ENCODE measurements around the gene KASH5. TPM values are rescaled to one million over a fixed set of nuclear protein-coding genes. Genes with fewer than 3 reads are reported as not detected.

Gene KASH5
- polyA plus RNA-seq, 1 experiment = not detected

DNA sequence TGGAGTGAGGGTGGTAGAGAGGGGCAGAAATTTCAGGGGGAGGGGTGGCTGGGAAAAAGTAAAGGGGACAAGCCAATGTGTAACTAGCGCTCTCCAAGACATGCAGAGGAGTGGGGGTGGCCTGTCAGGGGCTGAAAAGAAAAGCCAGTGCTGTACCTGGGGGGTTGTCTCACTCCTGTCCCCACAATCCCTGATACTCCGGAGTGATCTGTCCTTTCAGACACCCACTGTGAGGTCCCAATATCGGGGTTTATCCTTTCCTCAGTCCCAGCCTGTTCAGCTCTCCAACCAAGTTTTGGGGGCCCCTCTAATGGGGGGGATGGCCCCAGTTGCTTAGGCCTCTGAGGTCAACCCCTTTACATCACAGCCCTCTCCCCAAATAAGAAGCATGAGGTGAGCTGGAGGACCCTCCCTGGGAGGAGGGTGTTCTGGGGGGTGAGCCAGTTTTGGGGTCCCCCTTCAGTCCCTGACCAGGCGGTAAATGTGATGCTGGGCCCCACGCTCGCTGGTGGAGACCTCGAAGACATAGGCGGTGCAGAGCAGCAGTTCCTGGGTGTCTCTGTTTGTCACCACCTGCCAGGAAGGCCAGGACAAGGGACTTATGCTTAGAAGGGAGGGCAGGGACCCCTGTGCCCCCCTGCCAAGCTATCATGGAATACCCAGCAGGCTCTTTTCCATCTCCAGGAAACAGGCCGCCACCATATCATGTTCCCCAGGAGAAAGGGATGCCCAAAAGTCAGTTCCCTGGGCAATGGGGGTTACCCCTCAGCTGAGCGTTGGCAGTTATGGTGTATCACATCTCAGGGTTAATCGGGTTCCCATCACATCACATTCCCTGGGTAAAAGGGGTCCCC, 47.0 kb upstream of the KASH5 start:
- DNase-seq (ENCODE audit: low read depth) = no peak
- Histone ChIP-seq H3K4me3 (ENCODE audit: low read depth, low read length) (no peak overlapping the region), H3K36me3 (ENCODE audit: control insufficient read depth, insufficient read depth, low read length) (peaks cover 14% of the 10 kb centered on the region), H3K27me3 (ENCODE audit: control insufficient read depth, insufficient read depth, low read length) (no peaks in the 10 kb centered on the region)
- ChIA-PET CTCF (interaction anchor here (1.2 to 1.3 kb wide), 2 partner anchors 40 kb away, joined by 4 to 6 read pairs; no protein-coding TSS in a partner anchor), POLR2A (no interaction called here)
- TF ChIP-seq, protein P1, sequence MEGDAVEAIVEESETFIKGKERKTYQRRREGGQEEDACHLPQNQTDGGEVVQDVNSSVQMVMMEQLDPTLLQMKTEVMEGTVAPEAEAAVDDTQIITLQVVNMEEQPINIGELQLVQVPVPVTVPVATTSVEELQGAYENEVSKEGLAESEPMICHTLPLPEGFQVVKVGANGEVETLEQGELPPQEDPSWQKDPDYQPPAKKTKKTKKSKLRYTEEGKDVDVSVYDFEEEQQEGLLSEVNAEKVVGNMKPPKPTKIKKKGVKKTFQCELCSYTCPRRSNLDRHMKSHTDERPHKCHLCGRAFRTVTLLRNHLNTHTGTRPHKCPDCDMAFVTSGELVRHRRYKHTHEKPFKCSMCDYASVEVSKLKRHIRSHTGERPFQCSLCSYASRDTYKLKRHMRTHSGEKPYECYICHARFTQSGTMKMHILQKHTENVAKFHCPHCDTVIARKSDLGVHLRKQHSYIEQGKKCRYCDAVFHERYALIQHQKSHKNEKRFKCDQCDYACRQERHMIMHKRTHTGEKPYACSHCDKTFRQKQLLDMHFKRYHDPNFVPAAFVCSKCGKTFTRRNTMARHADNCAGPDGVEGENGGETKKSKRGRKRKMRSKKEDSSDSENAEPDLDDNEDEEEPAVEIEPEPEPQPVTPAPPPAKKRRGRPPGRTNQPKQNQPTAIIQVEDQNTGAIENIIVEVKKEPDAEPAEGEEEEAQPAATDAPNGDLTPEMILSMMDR (IDR thresholded peaks at IDR 0.05; ENCODE audit: insufficient read depth, low read depth, low read length) = no peak

DNA sequence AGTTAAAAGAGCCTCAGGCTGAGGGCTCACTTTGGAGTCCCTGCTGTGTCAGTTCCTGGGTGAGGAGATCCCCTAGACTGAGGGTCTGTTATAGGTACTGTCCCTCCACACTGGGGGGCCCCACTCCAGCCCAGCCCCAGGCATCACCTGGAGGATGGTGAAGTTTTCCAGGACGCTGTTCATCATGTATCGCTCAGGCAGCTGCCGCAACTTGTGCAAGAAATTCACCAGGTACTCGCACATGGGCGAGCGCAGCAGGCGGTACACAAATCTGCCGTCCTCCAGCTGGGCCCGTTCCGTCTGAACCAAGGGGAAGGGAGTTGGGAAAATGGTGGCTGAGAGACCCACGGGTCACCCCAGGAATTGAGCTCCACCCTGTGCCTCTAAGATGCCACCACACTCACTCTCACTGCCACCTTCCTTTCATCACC, 45.7 kb upstream of the KASH5 start:
- POLR2A ChIA-PET = no interaction called here
- CTCF ChIA-PET = interaction anchor here (1.2 kb wide), 1 partner anchor 41 kb away, joined by 6 read pairs; no protein-coding TSS in a partner anchor
- H3K36me3 ChIP-seq (ENCODE audit: control insufficient read depth, insufficient read depth, low read length) = peaks cover 21% of the 10 kb centered on the region

DNA sequence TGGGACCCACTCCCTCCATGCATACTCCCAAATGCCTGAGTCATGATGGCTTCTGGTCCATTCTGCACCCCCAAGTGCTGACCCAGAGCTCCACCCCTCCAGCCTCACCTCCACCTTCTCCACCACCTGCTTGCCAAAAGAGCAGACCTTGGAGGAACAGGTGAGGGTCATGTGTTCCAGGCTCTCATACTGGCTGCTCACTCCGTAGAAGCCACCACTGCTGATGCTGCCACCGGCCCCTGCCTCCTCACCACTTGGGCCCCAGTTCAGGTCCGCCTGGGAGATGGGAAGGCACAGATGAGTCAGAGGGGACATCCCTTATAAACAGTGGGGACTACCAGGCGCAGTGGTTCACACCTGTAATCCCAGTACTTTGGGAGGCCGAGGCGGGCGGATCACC, 44.9 kb upstream of the KASH5 start:
- Histone ChIP-seq H3K27me3 (ENCODE audit: control insufficient read depth, insufficient read depth, low read length) (no peaks in the 10 kb centered on the region), H3K36me3 (ENCODE audit: control insufficient read depth, insufficient read depth, low read length) (peaks cover 25% of the 10 kb centered on the region), H3K4me3 (ENCODE audit: low read depth, low read length) (no peak overlapping the region)
- ChIA-PET CTCF (no interaction called here), POLR2A (interaction anchor here (0.6 kb wide), 1 partner anchor 19 kb away, joined by 5 read pairs; no protein-coding TSS in a partner anchor)
- TF ChIP-seq, protein P1 (IDR thresholded peaks at IDR 0.05; ENCODE audit: insufficient read depth, low read depth, low read length) = no peak
- no peak for DNase-seq (ENCODE audit: low read depth)

More for the DNA sequence above, 45.7 kb upstream of the KASH5 start:
- Histone ChIP-seq H3K4me3 (ENCODE audit: low read depth, low read length) (no peak overlapping the region), H3K27me3 (ENCODE audit: control insufficient read depth, insufficient read depth, low read length) (no peaks in the 10 kb centered on the region)
- DNase-seq (ENCODE audit: low read depth) = no peak
- TF ChIP-seq, protein P1 (IDR thresholded peaks at IDR 0.05; ENCODE audit: insufficient read depth, low read depth, low read length) = no peak

DNA sequence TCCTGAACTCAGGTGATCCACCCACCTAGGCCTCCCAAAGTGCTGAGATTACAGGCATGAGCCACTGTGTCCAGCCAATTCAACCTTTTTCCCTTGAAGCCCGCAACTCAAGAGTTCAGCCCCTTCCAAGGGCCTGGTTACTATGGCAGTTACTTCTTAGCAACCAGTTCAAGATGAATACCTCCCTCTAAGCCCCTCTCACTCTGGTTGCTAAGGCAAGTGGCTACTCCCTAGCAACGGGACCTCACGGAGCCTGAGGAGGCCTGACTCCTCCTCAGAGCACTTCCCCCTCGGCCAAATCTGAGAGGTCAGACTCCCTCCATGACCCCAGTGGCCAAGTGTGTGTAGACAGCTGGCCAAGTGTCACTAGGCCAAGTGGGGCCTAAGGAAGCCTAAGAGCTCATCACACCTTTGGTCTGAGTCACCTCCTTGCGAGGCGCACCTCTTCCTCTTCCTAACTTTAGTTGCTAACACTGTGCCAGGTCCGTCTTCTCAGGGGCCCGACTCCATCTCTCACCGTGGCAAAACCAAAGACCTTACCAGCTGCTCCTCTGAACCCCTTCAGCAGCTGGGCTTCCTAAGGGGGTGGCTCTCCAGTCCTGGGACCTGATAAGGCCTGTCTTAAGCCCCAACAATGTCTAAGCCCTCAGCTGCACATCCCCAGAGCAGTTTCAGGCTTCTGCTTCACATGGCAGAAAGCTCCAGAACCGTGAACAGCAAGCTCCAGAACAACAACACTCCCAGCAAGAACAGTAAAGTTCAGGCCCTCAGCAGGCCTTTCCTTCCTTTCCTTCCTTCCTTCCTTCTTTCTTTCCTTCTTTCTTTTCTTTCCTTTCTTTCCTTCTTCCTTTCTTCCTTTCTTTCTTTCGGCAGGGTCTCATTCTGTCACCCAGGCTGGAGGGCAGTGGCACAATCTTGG, 43.3 kb upstream of the KASH5 start:
- POLR2A ChIA-PET = no interaction called here
- DNase-seq (ENCODE audit: low read depth) = no peak
- TF ChIP-seq, protein P1 (IDR thresholded peaks at IDR 0.05; ENCODE audit: insufficient read depth, low read depth, low read length) = no peak
- Histone ChIP-seq H3K36me3 (ENCODE audit: control insufficient read depth, insufficient read depth, low read length) (peaks cover 27% of the 10 kb centered on the region), H3K27me3 (ENCODE audit: control insufficient read depth, insufficient read depth, low read length) (no peaks in the 10 kb centered on the region), H3K4me3 (ENCODE audit: low read depth, low read length) (no peak overlapping the region)
- CTCF ChIA-PET = no interaction called here

DNA sequence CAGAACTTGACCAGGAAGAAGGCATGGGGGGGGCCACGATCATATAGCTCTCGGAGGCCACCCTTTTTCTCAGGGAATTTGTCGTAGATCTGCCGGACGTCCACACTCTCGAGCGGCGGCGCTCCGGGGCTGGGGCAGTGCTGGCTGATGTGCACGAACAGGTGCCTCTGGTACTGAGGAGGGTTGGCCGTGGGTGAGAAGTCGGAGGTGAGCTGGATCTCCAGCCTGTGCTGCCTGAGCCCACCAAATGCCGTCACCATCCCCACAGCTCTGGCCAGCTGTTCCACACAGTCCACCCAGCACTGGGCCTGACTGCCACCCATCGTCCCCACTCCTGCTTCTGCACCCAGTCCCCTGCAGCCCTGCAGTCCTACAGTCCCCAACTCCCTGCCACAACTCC, 40.9 kb upstream of the KASH5 start:
- Histone ChIP-seq H3K36me3 (ENCODE audit: control insufficient read depth, insufficient read depth, low read length) (peaks cover 35% of the 10 kb centered on the region), H3K4me3 (ENCODE audit: low read depth, low read length) (no peak overlapping the region), H3K27me3 (ENCODE audit: control insufficient read depth, insufficient read depth, low read length) (no peaks in the 10 kb centered on the region)
- POLR2A ChIA-PET = no interaction called here
- no peak for DNase-seq (ENCODE audit: low read depth)
- TF ChIP-seq, protein P1 (IDR thresholded peaks at IDR 0.05; ENCODE audit: insufficient read depth, low read depth, low read length) = no peak
- CTCF ChIA-PET = interaction anchor here (0.7 to 1.2 kb wide), 2 partner anchors 46 to 134 kb away, joined by 3 to 4 read pairs; no protein-coding TSS in a partner anchor

Data from BJ (cell line).